Measurements from ENCODE around the gene LIPC. TPM values are rescaled to one million over a fixed set of nuclear protein-coding genes. Genes with fewer than 3 reads are reported as not detected.

Gene LIPC
- not detected in 2 replicates for total RNA-seq (2014; rRNA removed; shearing (Covaris generic))
- polyA plus RNA-seq (2015; cell fraction: cytosol; rRNA removed) = not detected in 2 replicates
- not detected in 2 replicates for polyA plus RNA-seq (2015; cell fraction: nucleus; rRNA removed)

GRCh38 chr15:58431221-58432149, at the start of gene LIPC:
Gene LIPC (plus strand): TSS chr15:58431991. CDS start chr15:58432033, 42 bp downstream.
- in situ Hi-C loops (cut with HindIII; ENCODE audit: low pct_unique_long_range_greater_than_20kb, low sequenced_read_pairs) = no loop called here
- DNase-seq (ENCODE audit: low read depth, low spot score) = no peak

GRCh38 chr15:58383876-58384275, 47.9 kb upstream of the LIPC start:
- in situ Hi-C loops (cut with HindIII; ENCODE audit: low pct_unique_long_range_greater_than_20kb, low sequenced_read_pairs) = no loop called here
- no peak for DNase-seq (ENCODE audit: low read depth, low spot score)

- DNase-seq (ENCODE audit: low read depth, low spot score) = no peak
- in situ Hi-C loops (cut with HindIII; ENCODE audit: low pct_unique_long_range_greater_than_20kb, low sequenced_read_pairs) = no loop called here
Observed at GRCh38 chr15:58384667-58385066, 47.1 kb upstream of the LIPC start.

- in situ Hi-C loops (cut with HindIII; ENCODE audit: low pct_unique_long_range_greater_than_20kb, low sequenced_read_pairs) = no loop called here
- DNase-seq (ENCODE audit: low read depth, low spot score) = no peak
Observed at GRCh38 chr15:58386081-58386480, 45.7 kb upstream of the LIPC start.

GRCh38 chr15:58386641-58387040, 45.1 kb upstream of the LIPC start:
- no peak for DNase-seq (ENCODE audit: low read depth, low spot score)
- in situ Hi-C loops (cut with HindIII; ENCODE audit: low pct_unique_long_range_greater_than_20kb, low sequenced_read_pairs) = no loop called here

GRCh38 chr15:58387130-58387529, 44.7 kb upstream of the LIPC start:
- in situ Hi-C loops (cut with HindIII; ENCODE audit: low pct_unique_long_range_greater_than_20kb, low sequenced_read_pairs) = no loop called here
- no peak for DNase-seq (ENCODE audit: low read depth, low spot score)

GRCh38 chr15:58388211-58388610, 43.6 kb upstream of the LIPC start:
- DNase-seq (ENCODE audit: low read depth, low spot score) = no peak
- in situ Hi-C loops (cut with HindIII; ENCODE audit: low pct_unique_long_range_greater_than_20kb, low sequenced_read_pairs) = no loop called here

GRCh38 chr15:58390118-58390517, 41.7 kb upstream of the LIPC start:
- no peak for DNase-seq (ENCODE audit: low read depth, low spot score)
- in situ Hi-C loops (cut with HindIII; ENCODE audit: low pct_unique_long_range_greater_than_20kb, low sequenced_read_pairs) = no loop called here

GRCh38 chr15:58390655-58391054, 41.1 kb upstream of the LIPC start:
- no peak for DNase-seq (ENCODE audit: low read depth, low spot score)
- in situ Hi-C loops (cut with HindIII; ENCODE audit: low pct_unique_long_range_greater_than_20kb, low sequenced_read_pairs) = no loop called here

GRCh38 chr15:58391088-58391487, 40.7 kb upstream of the LIPC start:
- in situ Hi-C loops (cut with HindIII; ENCODE audit: low pct_unique_long_range_greater_than_20kb, low sequenced_read_pairs) = no loop called here
- no peak for DNase-seq (ENCODE audit: low read depth, low spot score)

GRCh38 chr15:58392141-58392540, 39.6 kb upstream of the LIPC start:
- no peak for DNase-seq (ENCODE audit: low read depth, low spot score)
- in situ Hi-C loops (cut with HindIII; ENCODE audit: low pct_unique_long_range_greater_than_20kb, low sequenced_read_pairs) = no loop called here

- in situ Hi-C loops (cut with HindIII; ENCODE audit: low pct_unique_long_range_greater_than_20kb, low sequenced_read_pairs) = no loop called here
- DNase-seq (ENCODE audit: low read depth, low spot score) = no peak
Observed at GRCh38 chr15:58392611-58393161, 39.1 kb upstream of the LIPC start.

GRCh38 chr15:58393241-58393662, 38.5 kb upstream of the LIPC start:
- in situ Hi-C loops (cut with HindIII; ENCODE audit: low pct_unique_long_range_greater_than_20kb, low sequenced_read_pairs) = no loop called here
- DNase-seq (ENCODE audit: low read depth, low spot score) = no peak

- in situ Hi-C loops (cut with HindIII; ENCODE audit: low pct_unique_long_range_greater_than_20kb, low sequenced_read_pairs) = no loop called here
- DNase-seq (ENCODE audit: low read depth, low spot score) = no peak
Observed at GRCh38 chr15:58396181-58396580, 35.6 kb upstream of the LIPC start.

GRCh38 chr15:58398071-58398470, 33.7 kb upstream of the LIPC start:
- DNase-seq (ENCODE audit: low read depth, low spot score) = no peak
- in situ Hi-C loops (cut with HindIII; ENCODE audit: low pct_unique_long_range_greater_than_20kb, low sequenced_read_pairs) = no loop called here

GRCh38 chr15:58398643-58399042, 33.1 kb upstream of the LIPC start:
- DNase-seq (ENCODE audit: low read depth, low spot score) = no peak
- in situ Hi-C loops (cut with HindIII; ENCODE audit: low pct_unique_long_range_greater_than_20kb, low sequenced_read_pairs) = no loop called here

GRCh38 chr15:58399739-58400138, 32.1 kb upstream of the LIPC start:
- in situ Hi-C loops (cut with HindIII; ENCODE audit: low pct_unique_long_range_greater_than_20kb, low sequenced_read_pairs) = no loop called here
- no peak for DNase-seq (ENCODE audit: low read depth, low spot score)

GRCh38 chr15:58401276-58401675, 30.5 kb upstream of the LIPC start:
- in situ Hi-C loops (cut with HindIII; ENCODE audit: low pct_unique_long_range_greater_than_20kb, low sequenced_read_pairs) = no loop called here
- DNase-seq (ENCODE audit: low read depth, low spot score) = no peak
